GM12878 (cell line): ENCODE results near the gene KATNBL1. TPM values are rescaled to one million over a fixed set of nuclear protein-coding genes. Genes with fewer than 3 reads are reported as not detected.

ENCODE experiments used
- ATF7 ChIP-seq: fragments of 450-650 bp; IDR thresholded peaks from 2 replicates; pipeline ENCODE4 v1.6.1; 2016; ENCODE audit warnings: low read depth, mild to moderate bottlenecking
- CHD4 ChIP-seq: fragments of 200-600 bp; sonication (generic); IDR thresholded peaks from 2 replicates; pipeline ENCODE4 v1.6.1; 2016; ENCODE audit warnings: mild to moderate bottlenecking
- EED ChIP-seq: sonication (generic); IDR thresholded peaks from 2 replicates; pipeline ENCODE4 v1.6.1; 2016; ENCODE audit warnings: antibody characterized with exemption, low read depth
- HDAC6 ChIP-seq: fragments of 200-600 bp; sonication (generic); IDR thresholded peaks from one replicate; pipeline ENCODE4 v1.8.0; 2017; ENCODE audit warnings: antibody characterized with exemption; ENCODE audit not compliant: unreplicated experiment
- HSF1 ChIP-seq: fragments of 150-350 bp; IDR thresholded peaks from 2 replicates; pipeline ENCODE4 v1.6.1; 2014; ENCODE audit warnings: mild to moderate bottlenecking, low read depth, low read length
- NFYB ChIP-seq: IDR thresholded peaks from 2 replicates; pipeline ENCODE4 v1.6.1; 2011; ENCODE audit warnings: low read depth, mild to moderate bottlenecking, low read length, improper control_type of control experiment, moderate library complexity; ENCODE audit not compliant: insufficient read depth
- NR2C1 ChIP-seq: fragments of 450-650 bp; IDR thresholded peaks from 2 replicates; pipeline ENCODE4 v1.6.1; 2017; ENCODE audit warnings: antibody characterized with exemption, mild to moderate bottlenecking, moderate library complexity
- POLR2A ChIP-seq: IDR thresholded peaks from 2 replicates; pipeline ENCODE4 v1.6.1; 2011; ENCODE audit warnings: low read depth, mild to moderate bottlenecking, low read length
- ZNF592 ChIP-seq: fragments of 450-650 bp; IDR thresholded peaks from 2 replicates; pipeline ENCODE4 v1.6.1; 2017; ENCODE audit warnings: mild to moderate bottlenecking, moderate library complexity
- polyA plus RNA-seq, 11 experiments: library from polyadenylated mRNA; depleted of rRNA in 4 of 11; unstranded in 6 of 11; stranded (reverse) in 5 of 11; fragments of >200 nt; fragmentation: Nextera tagmentation in 4 of 11; fragmentation: Illumina TruSeq in 1 of 11; extraction: Ambion mirVana in 4 of 11; extraction: Trizol in 1 of 11; gene quantifications; 1 replicate in 1 of 11; 2 replicates in 10 of 11; pipeline versions ENCODE4 v1.2.1 to v1.2.3, GENCODE V29; 2011 to 2016; ENCODE audit warnings: inconsistent platforms in 2 of 11, missing spikeins in 2 of 11, low read depth in 1 of 11
- total RNA-seq, 4 experiments: library from RNA; depleted of rRNA in 3 of 4; stranded (reverse); fragments of >200 nt in 3 of 4; fragmentation: Illumina TruSeq in 1 of 4; extraction: Trizol in 1 of 4; gene quantifications; 2 replicates each; pipeline versions ENCODE4 v1.2.1 to v1.2.3, GENCODE V29; 2013 to 2021
- TF ChIP-seq, protein P1 (sequence below): IDR thresholded peaks from 2 replicates; pipeline ENCODE4 v1.6.1; 2012; ENCODE audit warnings: low read depth, low read length, improper control_type of control experiment

The KATNBL1 gene
- total and polyA plus RNA-seq, 10 of the 15 experiments (the other 5 are each of a cell fraction or from before 2014, with no cell fraction given): 7.8 to 58.8 (median 30.1) TPM

DNA sequence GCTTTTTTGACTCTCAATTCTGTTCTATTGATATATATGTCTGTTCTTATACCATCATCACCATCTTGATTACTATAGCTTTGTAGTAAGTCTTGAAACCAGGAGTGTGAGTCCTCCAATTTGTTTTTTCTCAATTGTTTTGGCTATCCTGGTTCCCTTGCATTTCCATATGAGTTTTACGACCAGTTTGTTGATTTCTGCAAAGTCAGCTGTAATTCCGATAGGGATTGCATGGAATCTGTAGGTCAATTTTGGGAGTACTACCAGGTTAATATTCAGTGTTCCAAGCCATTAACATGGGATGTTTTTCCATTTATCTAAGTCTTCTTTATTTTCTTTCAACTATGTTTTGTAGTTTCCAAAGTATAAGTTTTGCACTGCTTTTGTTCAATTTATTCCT, 81.0 kb downstream of the KATNBL1 start (continued):
- TF ChIP-seq ZNF592 (no peak), NFYB (no peak), POLR2A (no peak), NR2C1 (no peak), ATF7 (no peak), EED (no peak), CHD4 (no peak), HDAC6 (no peak), HSF1 (no peak)
- TF ChIP-seq, protein P1, sequence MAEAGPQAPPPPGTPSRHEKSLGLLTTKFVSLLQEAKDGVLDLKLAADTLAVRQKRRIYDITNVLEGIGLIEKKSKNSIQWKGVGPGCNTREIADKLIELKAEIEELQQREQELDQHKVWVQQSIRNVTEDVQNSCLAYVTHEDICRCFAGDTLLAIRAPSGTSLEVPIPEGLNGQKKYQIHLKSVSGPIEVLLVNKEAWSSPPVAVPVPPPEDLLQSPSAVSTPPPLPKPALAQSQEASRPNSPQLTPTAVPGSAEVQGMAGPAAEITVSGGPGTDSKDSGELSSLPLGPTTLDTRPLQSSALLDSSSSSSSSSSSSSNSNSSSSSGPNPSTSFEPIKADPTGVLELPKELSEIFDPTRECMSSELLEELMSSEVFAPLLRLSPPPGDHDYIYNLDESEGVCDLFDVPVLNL: no peak
